Measurements from ENCODE around the gene HSD17B10.

DNA sequence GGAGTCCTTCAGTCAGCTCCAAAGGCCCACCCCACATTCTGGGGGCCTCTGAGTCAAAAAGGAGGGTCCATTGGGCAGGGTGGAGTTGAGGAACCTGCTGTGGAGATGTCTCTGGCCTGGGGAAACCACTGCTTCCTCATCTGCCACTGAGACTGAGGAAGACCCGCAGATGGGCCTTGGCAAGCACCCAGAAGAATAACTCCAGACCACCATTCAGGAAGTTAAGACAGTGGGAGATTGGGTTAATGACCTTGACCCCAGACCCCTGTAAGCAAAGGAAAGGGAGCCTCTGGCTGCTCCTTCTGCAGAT, 8.1 kb upstream of the HSD17B10 start:
- TF ChIP-seq, protein P1, sequence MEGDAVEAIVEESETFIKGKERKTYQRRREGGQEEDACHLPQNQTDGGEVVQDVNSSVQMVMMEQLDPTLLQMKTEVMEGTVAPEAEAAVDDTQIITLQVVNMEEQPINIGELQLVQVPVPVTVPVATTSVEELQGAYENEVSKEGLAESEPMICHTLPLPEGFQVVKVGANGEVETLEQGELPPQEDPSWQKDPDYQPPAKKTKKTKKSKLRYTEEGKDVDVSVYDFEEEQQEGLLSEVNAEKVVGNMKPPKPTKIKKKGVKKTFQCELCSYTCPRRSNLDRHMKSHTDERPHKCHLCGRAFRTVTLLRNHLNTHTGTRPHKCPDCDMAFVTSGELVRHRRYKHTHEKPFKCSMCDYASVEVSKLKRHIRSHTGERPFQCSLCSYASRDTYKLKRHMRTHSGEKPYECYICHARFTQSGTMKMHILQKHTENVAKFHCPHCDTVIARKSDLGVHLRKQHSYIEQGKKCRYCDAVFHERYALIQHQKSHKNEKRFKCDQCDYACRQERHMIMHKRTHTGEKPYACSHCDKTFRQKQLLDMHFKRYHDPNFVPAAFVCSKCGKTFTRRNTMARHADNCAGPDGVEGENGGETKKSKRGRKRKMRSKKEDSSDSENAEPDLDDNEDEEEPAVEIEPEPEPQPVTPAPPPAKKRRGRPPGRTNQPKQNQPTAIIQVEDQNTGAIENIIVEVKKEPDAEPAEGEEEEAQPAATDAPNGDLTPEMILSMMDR (conservative IDR thresholded peaks at IDR 0.05) = no peak
- TF ChIP-seq ZFX (IDR thresholded peaks at IDR 0.05) = no peak
